GM12801 (cell line): ENCODE results near the gene CASR.

Experiments
- CTCF ChIP-seq: IDR thresholded peaks from one replicate; pipeline ENCODE4 v1.5.1; 2011; ENCODE audit warnings: control low read depth; ENCODE audit not compliant: insufficient read length; ENCODE audit errors: extremely low read depth

The CASR gene

GRCh38 chr3:122190525-122190924 lies 7.1 kb downstream of the CASR start:
- no peak for TF ChIP-seq CTCF

- no peak for TF ChIP-seq CTCF
These were observed 15.5 kb downstream of the CASR start for GRCh38 chr3:122198966-122199365.

GRCh38 chr3:122199552-122199951 lies 16.1 kb downstream of the CASR start:
- TF ChIP-seq CTCF = no peak

- no peak for TF ChIP-seq CTCF
These were observed 17.2 kb downstream of the CASR start for GRCh38 chr3:122200661-122201060.

- TF ChIP-seq CTCF = no peak
These were observed 25.1 kb downstream of the CASR start for GRCh38 chr3:122208579-122208978.

- TF ChIP-seq CTCF = no peak
These were observed 30.2 kb downstream of the CASR start for GRCh38 chr3:122213650-122214049.

- no peak for TF ChIP-seq CTCF
These were observed 31.2 kb downstream of the CASR start for GRCh38 chr3:122214711-122215110.

GRCh38 chr3:122215592-122216298 lies 32.3 kb downstream of the CASR start:
- no peak for TF ChIP-seq CTCF
